ENCODE measurements around the gene DLAT. TPM values are rescaled to one million over a fixed set of nuclear protein-coding genes. Genes with fewer than 3 reads are reported as not detected.

The DLAT gene
- total RNA-seq, 1 donor from 2014 or later: 19.4 TPM

- Histone ChIP-seq H3K4me1 (peaks cover 52% of the 10 kb centered on the region), H3K4me3 (peak overlapping the region; percentile 65 to 73), H3K27me3 (no peaks in the 10 kb centered on the region), H3K9me3 (no peaks in the 10 kb centered on the region), H3K27ac (peak overlapping the region; percentile 96), H3K36me3 (peaks cover 0 to 8% of the 10 kb centered on the region in 2 donors)
- DNase-seq (ENCODE audit: extremely low spot score in 2 of 2): peak in 1 of 2 donors; percentile 92
- peak in 1 of 2 donors; percentile 91 for TF ChIP-seq POLR2AphosphoS5 (IDR thresholded peaks at IDR 0.05; ENCODE audit: insufficient read depth in 1 of 2, low read depth in 1 of 2)
- TF ChIP-seq CTCF (IDR thresholded peaks at IDR 0.05): no peak
- peak in 1 of 2 donors; percentile 38 for TF ChIP-seq POLR2A (IDR thresholded peaks at IDR 0.05)
- intact Hi-C loops (cut with DNase I): loop anchor here (5.0 to 10.0 kb wide), 2 partner anchors 41 to 103 kb away; partner anchors contain the start of genes ALG9, CFAP68, DIXDC1 and FDXACB1
These were observed 47.0 kb upstream of the DLAT start for GRCh38 chr11:111978028-111978771.

- H3K27me3 ChIP-seq: no peaks in the 10 kb centered on the region
- TF ChIP-seq POLR2A (IDR thresholded peaks at IDR 0.05) (no peak), POLR2AphosphoS5 (IDR thresholded peaks at IDR 0.05; ENCODE audit: insufficient read depth in 1 of 2, low read depth in 1 of 2) (no peak), CTCF (IDR thresholded peaks at IDR 0.05) (no peak)
- DNase-seq (ENCODE audit: extremely low spot score in 2 of 2): no peak
- H3K4me1 ChIP-seq: peaks cover 53% of the 10 kb centered on the region
- H3K36me3 ChIP-seq: peaks cover 0 to 12% of the 10 kb centered on the region in 2 donors
- H3K9me3 ChIP-seq: no peaks in the 10 kb centered on the region
- H3K4me3 ChIP-seq: no peak overlapping the region
- intact Hi-C loops (cut with DNase I): no loop called here
- peak overlapping the region; percentile 96 for H3K27ac ChIP-seq
These were observed 45.1 kb upstream of the DLAT start for GRCh38 chr11:111980062-111980461.

GRCh38 chr11:111981270-111981669, 43.9 kb upstream of the DLAT start:
- H3K27me3 ChIP-seq: no peaks in the 10 kb centered on the region
- H3K4me1 ChIP-seq: peaks cover 43% of the 10 kb centered on the region
- no peak overlapping the region for H3K4me3 ChIP-seq
- H3K9me3 ChIP-seq: no peaks in the 10 kb centered on the region
- H3K36me3 ChIP-seq: peaks cover 0 to 20% of the 10 kb centered on the region in 2 donors
- DNase-seq (ENCODE audit: extremely low spot score in 2 of 2): no peak
- TF ChIP-seq POLR2A (IDR thresholded peaks at IDR 0.05): no peak
- TF ChIP-seq CTCF (IDR thresholded peaks at IDR 0.05): no peak
- no peak for TF ChIP-seq POLR2AphosphoS5 (IDR thresholded peaks at IDR 0.05; ENCODE audit: insufficient read depth in 1 of 2, low read depth in 1 of 2)
- intact Hi-C loops (cut with DNase I): no loop called here
- no peak overlapping the region for H3K27ac ChIP-seq

- Histone ChIP-seq H3K36me3 (peaks cover 0 to 20% of the 10 kb centered on the region in 2 donors), H3K27ac (peak overlapping the region; percentile 12), H3K9me3 (no peaks in the 10 kb centered on the region), H3K4me1 (peaks cover 35% of the 10 kb centered on the region), H3K4me3 (no peak overlapping the region), H3K27me3 (no peaks in the 10 kb centered on the region)
- intact Hi-C loops (cut with DNase I): no loop called here
- TF ChIP-seq CTCF (IDR thresholded peaks at IDR 0.05): peak; percentile 12 to 33 (median 20)
- no peak for TF ChIP-seq POLR2A (IDR thresholded peaks at IDR 0.05)
- no peak for TF ChIP-seq POLR2AphosphoS5 (IDR thresholded peaks at IDR 0.05; ENCODE audit: insufficient read depth in 1 of 2, low read depth in 1 of 2)
- no peak for DNase-seq (ENCODE audit: extremely low spot score in 2 of 2)
These were observed 43.2 kb upstream of the DLAT start for GRCh38 chr11:111982019-111982464.

All from vagina (tissue), 2 donors.